NT2/D1 (cell line): ENCODE results near the gene CFL1.

Experiments
- SUZ12 ChIP-seq: IDR thresholded peaks from 2 replicates; pipeline ENCODE4 v1.6.1; 2011; ENCODE audit not compliant: insufficient read length, insufficient read depth; ENCODE audit errors: extremely low read depth
- YY1 ChIP-seq: IDR thresholded peaks from 2 replicates; pipeline ENCODE4 v1.6.1; 2011; ENCODE audit not compliant: insufficient read length, insufficient read depth
- ZNF274 ChIP-seq: IDR thresholded peaks from 2 replicates; pipeline ENCODE4 v1.6.1; 2011; ENCODE audit warnings: mild to moderate bottlenecking, low read depth, low read length

- TF ChIP-seq ZNF274 (no peak), YY1 (no peak), SUZ12 (no peak)
These were observed 8.2 kb downstream of the CFL1 start for GRCh38 chr11:65849771-65850216.
